Trophoblast cell (in vitro differentiated cells and primary cell): ENCODE measurements around the gene FCHSD2.
A peak's percentile ranks its signal among the peaks of the same experiment; 100 is the strongest.

Experiments used
- DNase-seq, 2 donors: peaks; one replicate each; pipeline ENCODE4 v3.0.0-alpha.2; 2016
- H2AFZ ChIP-seq: 2 replicates; pipeline ENCODE4 v1.6.1; 2013; ENCODE audit warnings: low read length, moderate library complexity, mild to moderate bottlenecking; ENCODE audit not compliant: insufficient read depth, poor library complexity
- H2AK5ac ChIP-seq: 2 replicates; pipeline ENCODE4 v1.6.1; 2013; ENCODE audit warnings: mild to moderate bottlenecking, low read length
- H2BK120ac ChIP-seq: 2 replicates; pipeline ENCODE4 v1.6.1; 2013; ENCODE audit warnings: low read length, mild to moderate bottlenecking, moderate library complexity; ENCODE audit not compliant: insufficient read depth, poor library complexity
- H2BK12ac ChIP-seq: 2 replicates; pipeline ENCODE4 v1.6.1; 2013; ENCODE audit warnings: mild to moderate bottlenecking, low read length, moderate library complexity
- H2BK5ac ChIP-seq: 2 replicates; pipeline ENCODE4 v1.6.1; 2013; ENCODE audit warnings: low read length, low read depth, moderate library complexity, mild to moderate bottlenecking; ENCODE audit not compliant: poor library complexity
- H3K14ac ChIP-seq: 2 replicates; pipeline ENCODE4 v1.6.1; 2013; ENCODE audit warnings: mild to moderate bottlenecking, low read length
- H3K18ac ChIP-seq: 2 replicates; pipeline ENCODE4 v1.6.1; 2013; ENCODE audit warnings: mild to moderate bottlenecking, low read length
- H3K23ac ChIP-seq: 2 replicates; pipeline ENCODE4 v1.6.1; 2013; ENCODE audit warnings: low read length
- H3K27ac ChIP-seq: 2 replicates; pipeline ENCODE4 v1.5.1; 2013; ENCODE audit warnings: low read depth, mild to moderate bottlenecking, inconsistent platforms, low read length, moderate library complexity
- H3K27me3 ChIP-seq: 2 replicates; pipeline ENCODE4 v1.6.1; 2013; ENCODE audit warnings: inconsistent platforms, mild to moderate bottlenecking, low read length, moderate library complexity; ENCODE audit not compliant: insufficient read depth
- H3K36me3 ChIP-seq, 2 experiments: 1 replicate in 1 of 2; 2 replicates in 1 of 2; pipeline ENCODE4 v1.6.1; 2013; ENCODE audit warnings: low read length in 2 of 2, mild to moderate bottlenecking in 2 of 2, moderate library complexity in 1 of 2; ENCODE audit not compliant: insufficient read depth in 2 of 2, control insufficient read depth in 1 of 2
- H3K4ac ChIP-seq: 2 replicates; pipeline ENCODE4 v1.6.1; 2013; ENCODE audit warnings: low read depth, mild to moderate bottlenecking, low read length, moderate library complexity
- H3K4me1 ChIP-seq, 2 experiments: 1 replicate in 1 of 2; 2 replicates in 1 of 2; pipeline ENCODE4 v1.6.1; 2013; ENCODE audit warnings: low read length in 2 of 2, mild to moderate bottlenecking in 2 of 2, moderate library complexity in 1 of 2; ENCODE audit not compliant: insufficient read depth in 2 of 2, control insufficient read depth in 1 of 2
- H3K4me2 ChIP-seq: 2 replicates; pipeline ENCODE4 v1.6.1; 2013; ENCODE audit warnings: inconsistent platforms, mild to moderate bottlenecking, low read length, moderate library complexity
- H3K4me3 ChIP-seq: 2 replicates; pipeline ENCODE4 v1.5.1; 2013; ENCODE audit warnings: mild to moderate bottlenecking, low read depth, low read length, inconsistent platforms
- H3K79me1 ChIP-seq: one replicate; pipeline ENCODE4 v1.6.1; 2013; ENCODE audit warnings: low read length
- H3K79me2 ChIP-seq: 2 replicates; pipeline ENCODE4 v1.6.1; 2013; ENCODE audit warnings: low read length, mild to moderate bottlenecking; ENCODE audit not compliant: control insufficient read depth, insufficient read depth, poor library complexity
- H3K9ac ChIP-seq: 2 replicates; pipeline ENCODE4 v1.6.1; 2013; ENCODE audit warnings: mild to moderate bottlenecking, low read length
- H3K9me3 ChIP-seq: 2 replicates; pipeline ENCODE4 v1.6.1; 2013; ENCODE audit warnings: low read depth, mild to moderate bottlenecking, control low read depth, inconsistent platforms, low read length; ENCODE audit not compliant: insufficient read depth
- H4K12ac ChIP-seq: 2 replicates; pipeline ENCODE4 v1.6.1; 2013; ENCODE audit warnings: low read depth, mild to moderate bottlenecking, low read length, moderate library complexity
- H4K8ac ChIP-seq: 2 replicates; pipeline ENCODE4 v1.6.1; 2013; ENCODE audit warnings: low read depth, mild to moderate bottlenecking, low read length, moderate library complexity
- H4K91ac ChIP-seq: one replicate; pipeline ENCODE4 v1.6.1; 2013; ENCODE audit warnings: low read depth, mild to moderate bottlenecking, low read length, moderate library complexity
- WGBS: extraction: QIAGEN DNeasy Blood & Tissue Kit; methylation state at CpG from one replicate; pipeline ENCODE4 v1.1.7; 2013; ENCODE audit warnings: missing lambda C conversion rate; ENCODE audit not compliant: insufficient read length, insufficient coverage; ENCODE audit errors: extremely low coverage; 5-methylcytosine and 5-hydroxymethylcytosine counted together

Gene FCHSD2

DNA sequence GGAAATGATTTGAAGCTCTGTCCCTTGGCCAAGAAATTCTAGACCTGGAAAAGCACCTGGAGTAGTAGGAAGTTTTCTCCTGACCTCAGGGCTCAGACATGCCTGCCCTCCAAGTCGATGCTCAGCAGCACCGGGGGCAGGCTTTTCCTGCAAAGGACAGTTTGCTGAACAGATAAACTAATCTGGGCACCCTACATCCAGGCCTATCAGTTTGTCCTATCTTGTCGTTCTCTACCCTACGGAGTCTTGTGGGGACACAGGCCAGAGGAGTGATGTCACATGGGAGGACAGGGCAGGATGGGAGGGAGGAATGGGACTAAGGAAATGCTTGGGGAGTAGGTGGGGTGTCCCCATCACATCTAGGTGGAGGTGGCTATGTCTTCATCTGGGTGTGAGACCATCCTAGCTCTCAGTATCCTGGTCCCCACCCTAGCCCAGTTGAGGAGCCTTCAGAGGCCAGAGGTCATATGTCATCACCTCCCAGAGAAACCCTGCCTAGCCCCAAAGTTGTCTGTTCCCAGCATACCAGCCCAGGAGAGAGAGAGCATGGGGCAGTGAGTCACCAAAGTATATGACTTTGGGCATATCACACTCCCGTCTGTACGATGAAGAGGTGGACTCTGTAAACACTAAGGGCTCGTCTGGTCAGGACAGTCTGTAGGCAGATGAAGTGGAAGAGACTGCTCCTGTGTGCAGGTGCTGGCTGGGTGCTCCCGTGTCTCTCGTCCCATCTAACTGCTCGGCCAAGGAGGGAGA, 18.1 kb upstream of the FCHSD2 start:
- no peak overlapping the region for H2AFZ ChIP-seq
- no peak overlapping the region for H3K4me2 ChIP-seq
- no peak overlapping the region for H4K12ac ChIP-seq
- no peak overlapping the region for H3K18ac ChIP-seq
- no peaks in the 10 kb centered on the region for H3K27me3 ChIP-seq
- peaks cover 2% of the 10 kb centered on the region for H3K79me1 ChIP-seq
- H3K79me2 ChIP-seq, result no peaks in the 10 kb centered on the region
- no peak overlapping the region for H3K23ac ChIP-seq
- H3K4me3 ChIP-seq, result no peak overlapping the region
- H2BK5ac ChIP-seq, result no peak overlapping the region
- H3K14ac ChIP-seq, result no peak overlapping the region
- no peaks in the 10 kb centered on the region for H3K36me3 ChIP-seq
- no peak overlapping the region for H4K8ac ChIP-seq
- H3K9me3 ChIP-seq, result no peaks in the 10 kb centered on the region
- H3K9ac ChIP-seq, result no peak overlapping the region
- H3K27ac ChIP-seq, result no peak overlapping the region
- WGBS, result no CpG with 5 or more reads among the region's 10 CpGs
- H2BK120ac ChIP-seq, result no peak overlapping the region
- H4K91ac ChIP-seq, result no peak overlapping the region
- H3K4me1 ChIP-seq, result peaks cover 21 to 33% of the 10 kb centered on the region in 2 experiments
- H3K4ac ChIP-seq, result no peak overlapping the region
- H2BK12ac ChIP-seq, result no peak overlapping the region
- DNase-seq, result peak in 1 of 2 donors; percentile 40
- H2AK5ac ChIP-seq, result no peak overlapping the region

DNA sequence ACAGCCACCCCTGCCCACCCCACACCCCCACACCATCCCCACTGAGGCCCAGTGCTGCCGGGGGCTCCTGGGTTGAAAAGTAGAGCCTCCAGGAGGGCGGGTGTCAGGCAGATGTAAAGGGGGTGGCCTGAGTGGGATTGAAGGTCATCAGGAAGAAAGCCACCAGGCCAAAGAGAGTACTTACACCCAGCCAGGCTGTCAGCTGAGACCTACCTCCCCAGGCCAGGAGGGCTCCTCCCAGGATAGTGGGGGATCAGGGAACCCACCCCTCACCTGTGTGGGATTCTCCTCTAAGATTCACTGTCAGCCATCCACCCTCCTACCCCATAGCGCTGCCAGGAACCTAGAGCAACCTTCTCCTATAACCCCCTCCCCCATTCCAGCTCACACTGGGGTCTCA, 17.2 kb upstream of the FCHSD2 start:
- Histone ChIP-seq H3K4me1 (peaks cover 21 to 33% of the 10 kb centered on the region in 2 experiments), H3K4me2 (no peak overlapping the region), H2AFZ (no peak overlapping the region), H2BK12ac (peak overlapping the region; percentile 19), H3K18ac (no peak overlapping the region), H3K27me3 (no peaks in the 10 kb centered on the region), H3K79me2 (no peaks in the 10 kb centered on the region), H2BK120ac (peak overlapping the region; percentile 4), H3K4me3 (no peak overlapping the region), H3K9ac (no peak overlapping the region), H3K9me3 (no peaks in the 10 kb centered on the region), H3K27ac (no peak overlapping the region), H3K36me3 (no peaks in the 10 kb centered on the region), H4K91ac (no peak overlapping the region), H3K79me1 (peaks cover 2% of the 10 kb centered on the region), H4K12ac (no peak overlapping the region), H2AK5ac (no peak overlapping the region), H3K23ac (no peak overlapping the region), H3K14ac (no peak overlapping the region), H2BK5ac (no peak overlapping the region), H4K8ac (no peak overlapping the region), H3K4ac (no peak overlapping the region)
- DNase-seq, result no peak
- WGBS, result no CpG with 5 or more reads among the region's 3 CpGs

DNA sequence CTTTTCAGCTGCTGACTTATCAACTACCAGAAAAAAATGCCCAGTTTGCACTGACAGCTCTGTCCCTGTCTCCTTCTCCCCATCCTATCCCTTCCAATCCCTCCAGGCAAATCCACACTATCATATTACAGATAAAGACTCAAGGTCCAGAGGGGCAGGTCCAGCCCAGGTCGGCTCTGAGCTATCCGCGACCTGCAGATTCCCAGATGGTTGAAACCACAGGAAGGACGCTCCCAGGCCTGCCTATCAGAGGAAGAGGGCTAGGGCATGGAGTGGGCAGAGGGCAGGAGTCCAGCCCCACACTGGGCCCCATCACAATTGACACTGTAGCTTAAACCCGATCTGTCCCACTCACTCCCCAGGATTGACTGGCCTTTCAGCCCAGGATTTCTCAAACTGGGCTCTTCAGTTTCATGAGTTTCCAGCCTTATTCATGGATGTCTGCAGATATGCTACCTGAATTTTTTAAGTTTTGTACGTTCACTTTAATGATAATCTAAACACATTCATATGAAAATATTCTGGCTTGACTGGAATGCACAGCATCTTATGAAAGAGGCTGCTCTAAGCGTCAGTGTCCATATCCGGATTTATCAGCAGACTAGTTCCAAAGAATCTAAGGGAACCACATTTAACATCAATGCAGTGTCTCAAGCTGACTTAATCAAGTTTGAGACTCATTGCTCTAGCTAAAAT, 16.4 kb upstream of the FCHSD2 start:
- H4K12ac ChIP-seq, result no peak overlapping the region
- H3K23ac ChIP-seq, result no peak overlapping the region
- no peak overlapping the region for H3K4ac ChIP-seq
- peaks cover 21 to 33% of the 10 kb centered on the region in 2 experiments for H3K4me1 ChIP-seq
- H2BK5ac ChIP-seq, result no peak overlapping the region
- H3K9me3 ChIP-seq, result no peaks in the 10 kb centered on the region
- peaks cover 2% of the 10 kb centered on the region for H3K79me1 ChIP-seq
- no peak overlapping the region for H2AK5ac ChIP-seq
- no peak overlapping the region for H4K8ac ChIP-seq
- H3K9ac ChIP-seq, result no peak overlapping the region
- H3K27ac ChIP-seq, result no peak overlapping the region
- H3K4me2 ChIP-seq, result no peak overlapping the region
- no peak overlapping the region for H2AFZ ChIP-seq
- no CpG with 5 or more reads among the region's 8 CpGs for WGBS
- no peak overlapping the region for H4K91ac ChIP-seq
- no peaks in the 10 kb centered on the region for H3K79me2 ChIP-seq
- no peak overlapping the region for H2BK120ac ChIP-seq
- no peak overlapping the region for H3K14ac ChIP-seq
- no peaks in the 10 kb centered on the region for H3K27me3 ChIP-seq
- H3K4me3 ChIP-seq, result no peak overlapping the region
- peak; percentile 78 to 90 for DNase-seq
- H3K36me3 ChIP-seq, result no peaks in the 10 kb centered on the region
- H2BK12ac ChIP-seq, result no peak overlapping the region
- H3K18ac ChIP-seq, result no peak overlapping the region

GRCh38 chr11:73157101-73158010, 15.2 kb upstream of the FCHSD2 start:
- H3K23ac ChIP-seq, result no peak overlapping the region
- H3K9me3 ChIP-seq, result no peaks in the 10 kb centered on the region
- no peak overlapping the region for H3K18ac ChIP-seq
- H2BK5ac ChIP-seq, result peak overlapping the region; percentile 7
- H3K79me1 ChIP-seq, result peaks cover 2% of the 10 kb centered on the region
- H3K14ac ChIP-seq, result no peak overlapping the region
- H3K9ac ChIP-seq, result no peak overlapping the region
- peaks cover 21 to 31% of the 10 kb centered on the region in 2 experiments for H3K4me1 ChIP-seq
- H3K27ac ChIP-seq, result no peak overlapping the region
- H4K12ac ChIP-seq, result no peak overlapping the region
- peak overlapping the region; percentile 2 for H2AFZ ChIP-seq
- H2AK5ac ChIP-seq, result no peak overlapping the region
- no peak overlapping the region for H4K91ac ChIP-seq
- DNase-seq, result peak; percentile 95 to 96
- H3K4me2 ChIP-seq, result no peak overlapping the region
- WGBS, result no CpG with 5 or more reads among the region's 9 CpGs
- H4K8ac ChIP-seq, result no peak overlapping the region
- no peak overlapping the region for H3K4ac ChIP-seq
- H2BK120ac ChIP-seq, result no peak overlapping the region
- no peak overlapping the region for H2BK12ac ChIP-seq
- no peaks in the 10 kb centered on the region for H3K36me3 ChIP-seq
- H3K27me3 ChIP-seq, result no peaks in the 10 kb centered on the region
- H3K4me3 ChIP-seq, result no peak overlapping the region
- no peaks in the 10 kb centered on the region for H3K79me2 ChIP-seq
